Measurements from ENCODE around the gene COL15A1.

The COL15A1 gene

DNA sequence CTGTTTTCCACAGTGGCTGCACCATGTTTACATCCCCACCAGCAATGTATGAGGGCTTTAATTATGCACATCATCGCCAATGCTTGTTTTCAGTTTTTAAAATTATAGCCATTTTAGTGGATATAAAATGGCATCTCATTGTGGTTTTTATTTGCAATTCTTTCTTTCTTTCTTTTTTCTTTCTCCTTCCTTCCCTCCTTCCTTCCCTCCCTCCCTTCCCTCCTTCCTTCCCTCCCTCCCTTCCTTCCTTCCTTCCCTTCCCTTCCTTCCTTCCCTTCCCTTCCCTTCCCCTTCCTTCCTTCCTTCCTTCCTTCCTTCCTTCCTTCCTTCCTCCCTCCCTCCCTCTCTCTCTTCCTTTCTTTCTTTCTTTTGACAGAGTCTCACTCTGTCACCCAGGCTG lies 6.6 kb downstream of the COL15A1 start:
- no peak for DNase-seq

- DNase-seq, result no peak
Measured at GRCh38 chr9:98951967-98952366, 8.3 kb downstream of the COL15A1 start.

DNA sequence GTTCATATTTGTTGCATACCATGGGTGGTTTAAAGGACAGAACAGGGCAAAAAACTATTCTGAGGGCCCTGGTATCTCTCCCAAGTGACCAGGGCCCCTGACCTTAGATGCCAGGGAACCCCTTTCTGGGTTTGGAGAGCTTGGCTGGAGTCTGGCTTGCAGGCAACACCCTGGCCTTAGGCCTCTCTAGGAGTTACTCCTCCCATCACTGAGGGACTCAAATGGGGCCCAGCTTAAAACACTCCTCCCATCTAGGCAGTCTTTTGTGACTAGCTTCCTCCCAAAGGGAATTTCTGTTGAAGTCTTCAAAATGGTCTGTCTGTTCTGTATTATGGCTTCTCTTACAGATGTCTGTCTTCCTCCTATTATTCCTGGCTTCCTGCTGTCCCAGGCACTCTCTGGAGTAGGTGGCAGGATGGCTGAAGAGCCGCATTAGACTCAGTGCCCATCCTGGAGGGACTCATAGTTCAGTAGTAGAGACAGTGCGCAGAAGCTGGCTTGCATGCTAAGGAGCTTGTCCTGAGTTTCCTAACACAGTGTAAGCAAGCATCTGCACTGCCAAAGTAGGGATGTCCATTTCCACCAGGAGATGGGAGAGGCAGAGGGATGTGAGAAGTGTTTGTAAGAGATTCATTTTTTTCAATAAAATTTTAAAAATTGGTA lies 10.0 kb downstream of the COL15A1 start:
- DNase-seq, result no peak

- no peak for DNase-seq
Measured at GRCh38 chr9:98954244-98954610, 10.5 kb downstream of the COL15A1 start.

GRCh38 chr9:98955259-98955658 lies 11.6 kb downstream of the COL15A1 start:
- no peak for DNase-seq

DNA sequence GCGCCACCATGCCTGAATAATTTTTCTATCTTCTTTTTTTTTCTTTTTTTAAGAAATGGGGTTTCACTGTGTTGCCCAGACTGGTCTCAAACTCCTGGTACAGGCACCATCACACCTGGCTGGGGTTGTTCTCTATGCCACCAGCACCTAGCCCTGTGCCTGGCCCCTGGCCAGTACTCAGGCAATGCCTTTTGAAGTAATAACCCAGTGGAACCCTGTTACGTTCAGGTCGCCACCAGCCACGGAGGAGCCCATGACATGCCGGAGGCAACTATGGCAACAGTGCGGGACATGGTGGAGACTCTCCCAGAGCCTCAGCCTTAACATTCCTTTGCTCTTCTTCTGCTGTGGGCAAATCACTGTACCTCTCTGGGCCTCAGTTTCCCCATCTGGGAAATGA lies 14.1 kb downstream of the COL15A1 start:
- no peak for DNase-seq

DNA sequence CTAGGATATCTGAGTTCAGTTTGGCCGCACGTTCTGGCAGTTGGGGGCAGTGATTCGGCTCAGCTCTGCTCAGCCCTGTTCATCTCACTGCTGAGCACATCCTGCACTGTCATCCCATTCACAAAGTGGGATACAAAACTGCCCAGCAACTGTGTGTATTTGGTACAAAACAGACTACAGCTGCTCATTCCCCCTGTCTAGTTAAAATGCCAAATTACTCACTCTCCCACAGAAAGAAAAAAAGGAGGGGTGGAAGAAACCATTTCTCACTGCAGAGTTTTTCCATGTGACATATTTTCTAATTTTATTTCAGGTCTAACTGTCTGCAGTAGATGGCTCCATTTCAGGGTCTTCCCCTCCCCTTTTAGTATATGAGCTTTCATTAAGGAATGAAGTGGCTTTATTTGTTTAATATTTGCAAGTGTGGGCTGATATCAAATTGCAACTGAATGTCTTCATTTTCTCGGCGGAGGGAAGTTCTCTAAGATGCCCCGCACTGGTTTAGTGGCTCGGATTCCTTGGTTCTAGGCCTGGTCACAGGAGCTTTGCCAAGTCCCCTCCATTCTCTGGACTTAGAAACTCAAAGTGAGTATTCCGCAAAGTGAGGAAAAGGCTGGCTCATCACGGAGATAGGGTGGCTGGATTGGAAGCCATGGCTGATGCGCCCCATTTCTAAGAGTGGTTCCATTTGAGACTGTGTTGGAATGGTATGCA lies 14.7 kb downstream of the COL15A1 start:
- no peak for DNase-seq

- no peak for DNase-seq
Measured at GRCh38 chr9:98960409-98960808, 16.7 kb downstream of the COL15A1 start.

GRCh38 chr9:98961513-98962180 lies 17.9 kb downstream of the COL15A1 start:
- no peak for DNase-seq

- no peak for DNase-seq
Measured at GRCh38 chr9:98962181-98962560, 18.5 kb downstream of the COL15A1 start.

DNA sequence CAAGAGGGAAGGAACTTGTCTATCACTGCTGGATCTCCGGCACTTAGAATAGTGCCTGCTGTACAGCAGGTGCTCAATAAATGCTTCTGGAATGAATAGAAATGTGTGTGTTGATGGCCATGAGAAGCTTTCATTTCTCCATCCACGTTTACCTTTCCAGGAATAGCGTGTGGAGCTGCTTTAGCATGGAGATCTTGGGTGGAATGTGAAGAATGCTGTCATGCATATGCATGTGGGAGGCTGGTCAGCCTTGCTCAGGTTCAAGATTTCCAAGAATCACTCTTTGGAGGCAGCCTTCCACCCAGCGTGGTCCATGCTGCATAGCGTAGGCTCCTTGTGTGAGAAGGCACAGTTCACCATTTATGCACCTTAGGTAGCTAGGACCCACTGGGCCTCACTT lies 19.2 kb downstream of the COL15A1 start:
- no peak for DNase-seq

DNA sequence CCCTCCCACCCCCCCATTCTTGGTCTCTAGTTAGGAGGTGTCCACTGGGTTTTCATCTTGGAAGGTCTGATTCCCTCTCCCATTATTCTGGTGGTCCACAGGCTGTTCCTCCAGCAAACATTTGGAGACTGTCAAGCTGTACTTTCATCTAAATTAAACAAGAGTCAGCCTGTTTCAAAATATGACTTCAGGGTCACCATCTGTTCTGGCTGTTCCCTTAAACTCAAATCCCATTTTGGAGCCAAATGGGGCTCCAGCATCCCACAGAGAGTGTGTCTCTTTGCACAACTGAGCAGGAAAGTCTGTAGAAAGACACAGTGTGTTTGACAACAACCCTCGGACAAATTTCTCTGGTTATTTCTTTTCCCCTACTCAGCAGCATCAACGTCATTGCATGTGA lies 20.5 kb downstream of the COL15A1 start:
- no peak for DNase-seq

DNA sequence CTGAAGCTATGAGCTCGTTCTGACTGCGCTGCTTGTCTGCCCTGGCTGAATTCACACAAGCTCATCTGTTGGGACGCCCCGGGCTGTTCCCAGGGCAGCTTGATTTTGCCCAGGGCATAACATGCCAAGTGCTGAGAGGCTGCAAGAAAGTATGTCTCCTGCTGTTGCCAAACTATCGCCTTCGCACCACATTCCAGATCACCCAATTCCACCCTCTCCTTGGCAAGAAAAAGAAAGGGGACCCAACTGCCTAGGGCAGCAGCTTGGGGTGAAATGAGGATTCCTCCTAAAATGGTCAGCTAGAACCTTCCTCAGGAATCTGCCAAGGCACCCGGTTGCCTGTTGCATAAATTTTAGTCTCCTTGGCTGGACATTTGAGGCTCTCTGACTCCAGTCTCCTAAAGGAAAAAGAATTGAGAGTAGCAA lies 21.2 kb downstream of the COL15A1 start:
- DNase-seq, result no peak

GRCh38 chr9:98966676-98967075 lies 23.0 kb downstream of the COL15A1 start:
- no peak for DNase-seq

- no peak for DNase-seq
Measured at GRCh38 chr9:98967257-98967656, 23.6 kb downstream of the COL15A1 start.

DNA sequence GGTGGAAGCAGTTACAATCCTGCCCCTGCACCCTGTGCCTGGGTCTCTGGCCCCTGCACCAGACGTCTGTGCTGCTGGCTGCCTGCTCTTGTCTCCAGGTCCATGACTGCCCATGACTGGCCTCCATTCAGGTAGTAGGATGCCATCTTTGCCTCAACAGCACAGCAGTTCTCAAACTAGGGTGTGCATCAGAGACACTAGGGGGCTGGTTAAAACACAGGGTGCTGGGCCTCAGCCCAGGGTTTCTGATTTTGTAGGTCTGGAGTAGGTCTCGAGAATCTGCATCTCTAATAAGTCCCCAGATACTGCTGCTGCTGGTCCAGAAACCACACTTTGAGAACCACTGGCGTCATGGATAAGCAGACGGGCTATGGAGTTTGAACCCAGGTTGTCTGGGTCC lies 24.0 kb downstream of the COL15A1 start:
- DNase-seq, result no peak

DNA sequence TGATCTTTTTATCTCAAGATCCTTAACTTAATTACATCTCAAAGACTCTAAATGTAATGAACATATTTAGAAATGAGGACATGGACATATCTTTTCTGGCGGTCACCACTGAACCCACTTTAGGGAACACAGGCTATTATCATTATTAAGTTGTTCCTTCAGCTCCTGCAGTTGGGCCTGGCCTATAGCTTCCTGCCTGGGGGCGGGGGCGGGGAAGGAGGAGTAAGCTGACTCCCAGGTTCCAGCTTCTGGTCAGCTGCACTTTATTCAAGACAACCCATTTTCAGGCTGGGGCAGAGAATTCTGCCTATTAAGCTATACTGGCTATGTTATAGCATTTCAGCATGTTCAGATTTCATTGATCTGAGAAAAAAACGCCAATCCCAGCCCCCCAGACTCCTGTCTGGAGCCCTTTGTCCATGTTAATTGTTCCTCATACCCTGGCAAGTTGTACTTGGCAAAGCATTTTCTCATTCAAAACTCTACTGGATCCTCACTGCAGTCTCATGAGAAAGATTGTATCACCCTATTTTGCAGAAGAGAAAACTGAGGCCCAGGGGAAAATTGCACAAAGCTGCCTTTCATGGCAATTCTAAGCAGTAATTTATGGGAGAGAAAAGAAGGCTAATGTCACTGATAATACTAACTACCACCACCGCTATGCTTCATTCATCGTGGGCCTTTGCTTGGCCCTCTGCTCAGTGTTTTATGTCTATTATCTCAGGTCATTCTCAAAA lies 25.1 kb downstream of the COL15A1 start:
- no peak for DNase-seq

DNA sequence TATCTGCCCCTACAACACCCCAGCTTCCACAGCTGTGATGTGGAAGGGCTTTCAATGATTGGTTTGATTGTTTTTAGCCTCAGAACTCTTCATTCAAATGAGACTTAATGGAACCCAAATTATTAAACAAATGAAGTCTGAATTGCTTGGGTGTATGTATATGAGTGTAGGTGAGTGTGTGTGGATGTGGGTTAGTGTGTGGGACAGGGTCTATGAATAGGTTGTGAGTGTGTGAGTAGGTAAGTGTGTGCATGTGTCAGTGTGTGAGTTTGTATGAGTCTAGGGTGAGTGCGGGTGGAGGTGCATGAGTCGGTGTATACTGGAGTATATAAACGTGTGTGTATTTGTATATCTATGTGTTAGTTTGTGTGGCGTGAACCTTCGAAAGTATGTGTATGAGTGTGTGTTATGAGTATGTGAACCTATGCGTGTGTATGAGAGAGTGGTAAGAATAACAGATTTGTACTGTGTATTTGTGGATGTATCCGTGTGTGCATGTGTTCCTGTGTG lies 26.9 kb downstream of the COL15A1 start:
- no peak for DNase-seq

GRCh38 chr9:98971168-98971914 lies 27.6 kb downstream of the COL15A1 start:
- no peak for DNase-seq

DNA sequence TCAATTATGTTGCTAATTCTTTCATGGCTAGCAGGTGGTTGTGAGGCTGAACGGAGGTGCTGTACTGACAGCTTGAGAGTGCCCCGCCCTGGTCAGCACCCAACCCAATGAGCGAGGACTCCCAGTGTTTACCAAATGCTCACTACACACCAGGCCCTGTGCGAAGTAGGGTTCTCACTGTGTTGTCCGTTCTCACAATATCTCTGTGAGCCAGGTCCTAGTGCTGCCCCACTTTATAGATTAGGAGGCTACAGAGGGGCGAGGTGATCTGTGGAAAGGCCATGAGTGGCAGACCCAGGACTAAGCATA lies 28.2 kb downstream of the COL15A1 start:
- DNase-seq, result no peak

GRCh38 chr9:98972716-98973115 lies 29.0 kb downstream of the COL15A1 start:
- DNase-seq, result no peak

DNA sequence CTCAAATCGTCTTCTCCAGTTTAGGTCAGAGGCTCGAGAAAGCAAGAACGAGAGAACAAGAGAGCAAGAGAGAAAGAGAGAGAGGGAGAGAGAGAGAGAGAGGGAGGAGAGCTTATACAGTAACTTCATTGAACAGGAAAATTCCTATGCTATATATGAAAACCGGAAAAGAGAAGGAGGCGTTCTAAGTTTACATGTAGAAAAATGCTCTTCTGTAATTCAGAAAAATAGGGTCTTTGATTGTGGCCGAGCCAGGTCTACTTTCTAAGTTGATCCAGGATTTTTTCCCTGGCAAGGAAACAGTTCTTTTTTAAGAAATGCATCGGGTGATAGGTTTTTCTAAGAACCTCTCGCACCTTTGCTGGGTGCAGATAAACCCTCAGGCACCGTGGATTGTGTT lies 29.5 kb downstream of the COL15A1 start:
- DNase-seq, result no peak

GRCh38 chr9:98973576-98973975 lies 29.9 kb downstream of the COL15A1 start:
- DNase-seq, result no peak

All from activated effector memory CD4-positive, alpha-beta T cell treated with anti-CD3 and anti-CD28 coated beads, Interleukin-2, amount 50 U/mL, for 16 hours (primary cell).